HEK293T (cell line): ENCODE results near the gene IL17REL.

Source experiments
- CTCF ChIA-PET: fragments of 350-600 bp; formaldehyde crosslinking; extraction: SDS; loops from one replicate; lab custom pipeline; 2021; ENCODE audit warnings: antibody characterized with exemption, inconsistent platforms; lab: Yijun Ruan, JAX
- POLR2A ChIA-PET: fragments of 350-600 bp; formaldehyde crosslinking; extraction: SDS; loops from one replicate; lab custom pipeline; 2020; ENCODE audit warnings: antibody characterized with exemption, inconsistent platforms; lab: Yijun Ruan, JAX
- DNase-seq: peaks from one replicate; pipeline ENCODE4 v3.0.0; 2012; ENCODE audit warnings: mixed read lengths; ENCODE audit errors: extremely low spot score
- ARNT ChIP-seq: fragments of 450-650 bp; IDR thresholded peaks from 2 replicates; pipeline ENCODE4 v1.6.1; 2017; ENCODE audit warnings: mild to moderate bottlenecking
- BHLHE40 ChIP-seq: fragments of 450-650 bp; IDR thresholded peaks from 2 replicates; pipeline ENCODE4 v1.6.1; 2016; ENCODE audit warnings: mild to moderate bottlenecking, moderate library complexity, borderline replicate concordance
- CTBP1 ChIP-seq: fragments of 450-650 bp; IDR thresholded peaks from 2 replicates; pipeline ENCODE4 v1.6.1; 2016; ENCODE audit warnings: borderline replicate concordance
- ELF4 ChIP-seq: fragments of 450-650 bp; IDR thresholded peaks from 2 replicates; pipeline ENCODE4 v1.6.1; 2017; ENCODE audit warnings: antibody characterized with exemption
- FOXA1 ChIP-seq: fragments of 450-650 bp; IDR thresholded peaks from 2 replicates; pipeline ENCODE4 v1.6.1; 2016; ENCODE audit warnings: mild to moderate bottlenecking
- FOXK2 ChIP-seq: fragments of 450-650 bp; IDR thresholded peaks from 2 replicates; pipeline ENCODE4 v1.6.1; 2016; ENCODE audit warnings: mild to moderate bottlenecking
- FOXM1 ChIP-seq: fragments of 450-650 bp; IDR thresholded peaks from 2 replicates; pipeline ENCODE4 v1.6.1; 2017; ENCODE audit warnings: mild to moderate bottlenecking, borderline replicate concordance
- HDGF ChIP-seq: fragments of 450-650 bp; IDR thresholded peaks from 2 replicates; pipeline ENCODE4 v1.6.1; 2017; ENCODE audit warnings: antibody characterized with exemption, borderline replicate concordance
- L3MBTL2 ChIP-seq: fragments of 450-650 bp; conservative IDR thresholded peaks from 2 replicates; pipeline ENCODE4 v1.6.1; 2016; ENCODE audit warnings: mild to moderate bottlenecking
- LEF1 ChIP-seq: fragments of 450-650 bp; IDR thresholded peaks from 2 replicates; pipeline ENCODE4 v1.6.1; 2017; ENCODE audit warnings: mild to moderate bottlenecking, borderline replicate concordance
- NFRKB ChIP-seq: fragments of 450-650 bp; IDR thresholded peaks from 2 replicates; pipeline ENCODE4 v1.6.1; 2016; ENCODE audit warnings: mild to moderate bottlenecking, moderate library complexity
- SP1 ChIP-seq: fragments of 450-650 bp; IDR thresholded peaks from 2 replicates; pipeline ENCODE4 v1.6.1; 2017
- SUZ12 ChIP-seq: fragments of 450-650 bp; IDR thresholded peaks from 2 replicates; pipeline ENCODE4 v1.6.1; 2016; ENCODE audit warnings: mild to moderate bottlenecking
- TARDBP ChIP-seq: fragments of 450-650 bp; IDR thresholded peaks from 2 replicates; pipeline ENCODE4 v1.6.1; 2016
- ZNF384 ChIP-seq: fragments of 450-650 bp; IDR thresholded peaks from 2 replicates; pipeline ENCODE4 v1.6.1; 2016
- TF ChIP-seq, protein P1 (sequence below): fragments of 450-650 bp; IDR thresholded peaks from 2 replicates; pipeline ENCODE4 v1.6.1; 2016

Gene IL17REL

DNA sequence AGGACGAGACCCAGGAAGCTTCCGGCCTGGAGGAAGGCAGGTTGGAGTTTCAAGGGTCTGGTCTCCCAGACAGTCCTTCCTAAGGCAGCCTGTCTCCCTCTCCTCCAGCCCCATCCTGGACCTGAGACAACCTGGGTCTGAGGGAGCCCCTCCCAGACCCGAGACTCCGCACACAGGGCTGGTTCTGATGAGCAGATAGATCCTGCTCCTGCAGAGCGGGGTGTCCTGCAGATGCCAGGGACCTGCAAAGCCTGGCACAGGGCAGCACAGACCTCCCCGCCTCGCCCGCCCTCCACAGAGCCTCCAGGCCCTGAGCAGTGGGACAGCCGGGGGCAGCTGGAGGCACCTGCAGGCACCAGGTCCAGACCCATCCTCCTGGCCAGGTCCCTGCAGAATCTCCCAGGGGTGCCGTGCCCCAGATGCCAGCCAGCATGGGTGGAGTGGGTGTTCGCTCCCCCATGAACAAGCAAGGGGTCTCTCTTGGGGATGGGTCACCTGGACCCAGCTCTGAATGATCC, 44.2 kb downstream of the IL17REL start:
- no peak for DNase-seq
- ChIA-PET CTCF (no interaction called here), POLR2A (interaction anchor here (0.9 kb wide), 1 partner anchor 9 kb away, joined by 3 read pairs; no protein-coding TSS in a partner anchor)
- TF ChIP-seq SP1 = no peak
- no peak for TF ChIP-seq FOXA1
- no peak for TF ChIP-seq BHLHE40
- no peak for TF ChIP-seq FOXM1
- no peak for TF ChIP-seq NFRKB
- no peak for TF ChIP-seq LEF1
- TF ChIP-seq ARNT = no peak
- no peak for TF ChIP-seq L3MBTL2
- no peak for TF ChIP-seq ZNF384
- TF ChIP-seq, protein P1, sequence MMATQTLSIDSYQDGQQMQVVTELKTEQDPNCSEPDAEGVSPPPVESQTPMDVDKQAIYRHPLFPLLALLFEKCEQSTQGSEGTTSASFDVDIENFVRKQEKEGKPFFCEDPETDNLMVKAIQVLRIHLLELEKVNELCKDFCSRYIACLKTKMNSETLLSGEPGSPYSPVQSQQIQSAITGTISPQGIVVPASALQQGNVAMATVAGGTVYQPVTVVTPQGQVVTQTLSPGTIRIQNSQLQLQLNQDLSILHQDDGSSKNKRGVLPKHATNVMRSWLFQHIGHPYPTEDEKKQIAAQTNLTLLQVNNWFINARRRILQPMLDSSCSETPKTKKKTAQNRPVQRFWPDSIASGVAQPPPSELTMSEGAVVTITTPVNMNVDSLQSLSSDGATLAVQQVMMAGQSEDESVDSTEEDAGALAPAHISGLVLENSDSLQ = no peak
- no peak for TF ChIP-seq HDGF
- no peak for TF ChIP-seq TARDBP
- TF ChIP-seq SUZ12 = no peak
- no peak for TF ChIP-seq FOXK2
- TF ChIP-seq ELF4 = no peak
- TF ChIP-seq CTBP1 = no peak

DNA sequence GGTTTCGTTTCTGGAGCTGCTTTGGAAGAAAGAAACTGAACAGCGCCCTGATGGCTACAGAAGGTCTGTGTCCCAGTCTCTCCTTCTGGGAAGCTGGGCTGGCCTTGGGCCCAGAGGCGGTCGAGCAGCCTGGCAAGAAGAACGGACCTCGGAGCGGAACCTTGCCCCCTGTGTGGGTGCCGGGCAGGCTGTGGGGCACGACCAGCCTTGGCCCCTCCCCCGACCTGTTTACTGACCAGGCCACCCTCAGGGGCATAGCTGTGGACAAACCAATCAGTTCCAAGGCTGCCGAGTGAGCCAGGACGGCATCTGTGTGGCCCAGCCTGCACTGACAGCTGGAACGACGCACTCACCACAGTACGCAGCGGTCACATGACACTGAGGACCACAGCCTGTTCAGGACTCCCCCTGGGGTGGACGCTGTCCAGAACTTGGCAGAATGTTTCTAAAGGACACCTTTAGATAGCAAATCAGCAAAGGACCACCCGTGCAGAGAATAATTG, 44.8 kb downstream of the IL17REL start:
- ChIA-PET POLR2A (interaction anchor here (0.9 kb wide), 1 partner anchor 8 kb away, joined by 3 read pairs; no protein-coding TSS in a partner anchor), CTCF (no interaction called here)
- DNase-seq = no peak
- TF ChIP-seq FOXK2 = no peak
- TF ChIP-seq, protein P1 = no peak
- TF ChIP-seq TARDBP = no peak
- no peak for TF ChIP-seq SP1
- TF ChIP-seq L3MBTL2 = no peak
- no peak for TF ChIP-seq SUZ12
- TF ChIP-seq ARNT = no peak
- TF ChIP-seq ZNF384 = no peak
- no peak for TF ChIP-seq BHLHE40
- no peak for TF ChIP-seq ELF4
- TF ChIP-seq LEF1 = no peak
- no peak for TF ChIP-seq NFRKB
- no peak for TF ChIP-seq HDGF
- no peak for TF ChIP-seq FOXA1
- TF ChIP-seq FOXM1 = no peak
- no peak for TF ChIP-seq CTBP1

DNA sequence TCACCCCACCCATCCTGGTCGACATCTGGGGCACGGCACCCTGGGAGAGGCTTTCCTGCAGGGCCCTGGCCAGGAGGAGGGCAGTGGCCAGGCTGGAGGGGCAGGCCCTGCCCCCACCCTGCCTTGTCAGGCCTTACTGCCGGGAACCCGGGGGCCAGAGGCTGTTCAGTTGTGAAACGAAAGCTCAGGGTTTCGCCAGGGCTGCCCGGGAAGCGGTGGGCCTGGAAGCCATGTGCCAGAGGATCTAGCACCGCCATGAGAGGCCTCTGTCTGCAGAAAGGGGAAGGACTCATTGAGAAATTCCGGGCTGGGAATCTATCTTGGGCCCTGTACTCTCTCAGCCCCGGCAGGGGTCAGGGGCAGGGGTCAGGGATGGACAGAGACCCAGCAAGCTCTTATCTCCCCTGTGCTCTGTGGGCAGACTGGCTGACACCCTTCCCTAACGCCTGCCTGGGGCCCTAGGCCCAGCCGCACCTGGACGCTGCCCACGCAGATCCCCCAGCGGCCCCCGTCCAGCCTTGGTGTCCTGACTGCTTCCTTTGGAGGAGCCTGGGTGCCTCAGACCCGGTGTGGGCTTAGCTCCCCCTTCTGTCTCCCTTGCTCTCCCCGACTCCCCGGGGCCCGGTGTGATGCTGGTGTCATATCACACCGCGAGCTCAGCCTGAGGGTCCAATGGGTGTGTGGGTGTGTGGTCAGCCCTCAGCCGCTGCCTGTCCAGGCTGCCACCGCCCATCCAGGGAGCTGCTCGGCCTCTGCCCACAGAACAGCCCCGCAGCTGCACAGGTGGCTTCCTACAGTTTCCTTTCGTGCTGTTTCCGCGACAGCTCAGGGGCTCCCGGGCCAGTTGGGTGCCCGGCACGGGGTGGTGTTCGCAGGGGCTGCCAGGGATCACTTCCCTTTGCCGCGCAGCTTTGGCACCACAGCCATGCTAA, 45.5 kb downstream of the IL17REL start:
- POLR2A ChIA-PET = no interaction called here
- TF ChIP-seq LEF1 (no peak), SUZ12 (no peak), HDGF (no peak), NFRKB (no peak), ELF4 (no peak), SP1 (no peak), ARNT (no peak), TARDBP (no peak), L3MBTL2 (no peak), ZNF384 (no peak), FOXA1 (no peak), FOXM1 (no peak), CTBP1 (no peak)
- TF ChIP-seq, protein P1 = no peak
- DNase-seq = no peak
- CTCF ChIA-PET = no interaction called here

DNA sequence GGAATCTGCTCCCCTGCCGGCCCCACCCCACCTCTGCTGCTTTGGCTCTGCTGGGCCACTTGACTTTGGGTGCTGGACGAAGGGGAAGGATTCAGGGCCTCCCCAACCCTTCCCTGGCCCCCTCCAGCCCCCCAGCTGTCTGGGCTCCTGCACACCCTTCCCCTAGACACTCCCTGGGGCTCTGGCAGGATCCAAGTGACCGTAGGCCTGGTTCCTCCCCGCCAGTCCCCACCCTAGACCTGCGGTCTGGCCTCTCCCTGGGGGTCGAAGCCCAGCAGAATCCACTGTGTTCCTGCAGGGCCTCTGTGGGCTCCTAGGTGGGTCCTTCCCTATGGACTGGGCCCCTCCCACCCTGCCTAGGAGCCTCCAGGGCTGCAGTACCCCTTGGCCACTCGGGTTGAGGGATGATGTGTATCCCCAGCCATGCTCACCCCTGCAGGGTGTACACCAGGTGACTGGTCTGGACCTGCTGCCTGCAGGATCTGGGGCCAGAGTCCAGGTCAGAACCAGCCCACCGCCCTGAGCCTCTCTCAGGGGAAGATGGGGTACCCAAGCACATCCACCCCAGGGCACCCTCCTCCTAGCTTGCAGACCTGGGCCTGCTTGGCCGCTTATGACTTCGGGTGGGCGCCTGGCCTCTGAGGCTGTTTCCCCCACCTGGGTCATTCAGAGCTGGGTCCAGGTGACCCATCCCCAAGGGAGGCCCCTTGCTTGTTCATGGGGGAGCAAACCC, 46.4 kb downstream of the IL17REL start:
- ChIA-PET POLR2A (no interaction called here), CTCF (interaction anchor here (1.3 kb wide), 1 partner anchor 14 kb away, joined by 3 read pairs; no protein-coding TSS in a partner anchor)
- TF ChIP-seq ELF4 = no peak
- no peak for DNase-seq
